HG03342 (cell line): ENCODE measurements around the gene SSH2.

Experiments used
- ATAC-seq: cut with Tn5 transposase; IDR thresholded peaks from one replicate; pipeline ENCODE4 v1.9.1; 2021; ENCODE audit warnings: mild to moderate bottlenecking, moderate library complexity; ENCODE audit not compliant: unreplicated experiment

SSH2 gene

DNA sequence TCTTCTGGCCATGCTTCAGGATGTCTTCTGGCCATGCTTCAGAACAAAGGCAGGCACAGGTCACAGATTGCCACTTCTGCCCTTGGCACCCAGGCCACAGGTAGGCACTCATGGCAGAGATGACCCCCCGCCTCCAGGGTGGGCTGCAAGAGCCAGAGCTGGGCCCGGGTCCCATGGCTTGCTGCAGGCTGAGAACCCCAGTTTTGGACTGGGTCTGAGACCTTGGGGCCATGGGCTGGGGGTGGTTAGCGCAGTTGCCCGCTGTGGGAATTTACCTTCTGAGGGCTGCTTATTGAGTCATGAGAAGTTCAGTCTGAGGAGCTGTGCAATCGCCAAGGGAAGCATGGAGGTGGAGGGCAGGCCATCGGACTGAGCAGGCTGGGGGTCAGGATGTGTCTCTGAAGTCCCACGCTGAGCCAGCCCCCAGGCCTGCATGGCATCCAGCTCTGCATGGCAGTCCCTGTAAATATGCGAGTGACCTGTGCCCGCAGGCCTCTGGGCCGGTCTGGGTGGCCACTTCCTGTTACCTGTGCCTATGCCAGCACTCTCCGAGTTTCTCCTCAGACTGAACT, 335.4 kb downstream of the SSH2 start:
- ATAC-seq: no peak

DNA sequence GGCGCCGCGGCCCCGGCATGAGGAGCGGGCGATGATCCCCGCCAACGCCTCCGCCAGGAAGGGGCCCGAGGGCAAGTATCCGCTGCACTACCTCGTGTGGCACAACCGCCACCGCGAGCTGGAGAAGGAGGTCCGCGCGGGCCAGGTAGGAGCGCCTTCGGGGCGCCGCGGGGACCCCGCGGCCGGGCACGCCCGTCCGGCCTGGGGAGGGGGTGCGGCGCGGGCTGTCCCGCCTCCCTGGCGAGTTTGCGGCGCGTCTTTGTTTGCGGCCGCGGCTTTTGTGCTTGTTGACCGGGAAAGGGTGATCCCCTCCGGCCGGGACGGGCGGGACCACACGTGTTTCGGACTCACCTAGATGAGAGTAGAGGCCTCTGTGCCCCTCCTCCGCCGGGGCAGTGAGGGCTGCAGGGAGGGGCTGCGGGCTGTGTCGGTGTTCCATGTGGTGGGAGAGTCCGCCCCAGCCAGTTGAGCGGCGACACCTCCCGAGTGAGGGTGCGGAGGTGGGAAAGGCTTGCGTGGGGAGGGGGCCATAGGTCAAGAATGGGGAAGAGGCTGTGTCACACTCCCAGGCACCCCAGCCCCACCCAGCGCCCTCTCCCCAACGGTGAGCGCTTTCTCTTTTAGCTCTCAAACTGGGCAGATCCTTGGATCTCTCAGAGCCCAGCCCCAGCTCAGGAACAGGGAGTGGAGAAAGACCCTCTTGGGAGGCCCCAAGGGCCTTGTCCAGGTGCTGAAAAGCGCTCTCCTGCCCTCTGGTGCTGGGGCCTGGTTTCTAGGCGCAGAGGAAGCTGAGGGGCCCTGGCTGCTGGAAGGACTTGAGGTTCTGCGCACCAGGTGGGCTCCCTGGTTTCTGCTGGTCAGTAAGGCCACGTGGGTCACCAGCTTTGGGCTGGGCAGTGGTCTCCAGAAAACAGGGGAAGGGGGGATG, 336.2 kb downstream of the SSH2 start:
- ATAC-seq: no peak

DNA sequence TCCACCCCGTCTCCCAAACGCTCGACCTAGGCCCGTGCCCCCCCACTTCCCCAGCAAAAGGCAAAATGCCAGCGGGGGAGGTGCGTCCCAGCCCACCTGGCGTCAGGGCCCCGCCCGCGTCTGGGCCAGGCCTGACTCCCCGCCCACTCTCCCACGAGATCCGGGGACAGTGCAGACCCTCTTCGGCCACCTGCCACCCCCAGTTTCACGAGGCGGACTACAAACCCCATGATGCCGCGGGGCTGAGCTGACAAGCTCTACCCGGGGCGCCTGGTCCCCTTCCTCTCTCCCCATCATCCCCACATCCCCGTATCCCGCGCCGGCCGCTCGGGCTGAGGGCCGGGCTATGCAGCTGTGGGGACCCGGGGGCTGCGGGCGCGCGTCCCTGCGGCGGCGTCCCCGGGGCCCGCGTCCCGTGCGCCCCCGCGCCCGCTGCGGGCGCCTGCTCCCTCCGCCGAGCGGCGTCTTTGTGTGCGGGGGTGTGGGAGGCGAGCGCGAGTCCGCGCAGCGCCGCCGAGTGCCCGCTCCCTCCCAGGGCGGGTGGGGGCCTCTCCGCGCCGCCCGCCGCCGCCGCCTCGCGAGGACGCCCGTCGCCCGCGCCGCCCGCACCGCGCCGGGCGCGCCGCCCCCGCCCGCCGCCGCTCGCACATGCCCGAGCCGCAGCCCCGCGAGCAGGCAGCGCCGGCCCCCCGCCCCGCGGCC, 337.0 kb downstream of the SSH2 start, which contains the start of gene ANKRD13B:
TSS of gene ANKRD13B (plus strand) at position 283 of the 702 bp plus-strand sequence. CDS start 490 bp downstream, outside the sequence.
- ATAC-seq: no peak

DNA sequence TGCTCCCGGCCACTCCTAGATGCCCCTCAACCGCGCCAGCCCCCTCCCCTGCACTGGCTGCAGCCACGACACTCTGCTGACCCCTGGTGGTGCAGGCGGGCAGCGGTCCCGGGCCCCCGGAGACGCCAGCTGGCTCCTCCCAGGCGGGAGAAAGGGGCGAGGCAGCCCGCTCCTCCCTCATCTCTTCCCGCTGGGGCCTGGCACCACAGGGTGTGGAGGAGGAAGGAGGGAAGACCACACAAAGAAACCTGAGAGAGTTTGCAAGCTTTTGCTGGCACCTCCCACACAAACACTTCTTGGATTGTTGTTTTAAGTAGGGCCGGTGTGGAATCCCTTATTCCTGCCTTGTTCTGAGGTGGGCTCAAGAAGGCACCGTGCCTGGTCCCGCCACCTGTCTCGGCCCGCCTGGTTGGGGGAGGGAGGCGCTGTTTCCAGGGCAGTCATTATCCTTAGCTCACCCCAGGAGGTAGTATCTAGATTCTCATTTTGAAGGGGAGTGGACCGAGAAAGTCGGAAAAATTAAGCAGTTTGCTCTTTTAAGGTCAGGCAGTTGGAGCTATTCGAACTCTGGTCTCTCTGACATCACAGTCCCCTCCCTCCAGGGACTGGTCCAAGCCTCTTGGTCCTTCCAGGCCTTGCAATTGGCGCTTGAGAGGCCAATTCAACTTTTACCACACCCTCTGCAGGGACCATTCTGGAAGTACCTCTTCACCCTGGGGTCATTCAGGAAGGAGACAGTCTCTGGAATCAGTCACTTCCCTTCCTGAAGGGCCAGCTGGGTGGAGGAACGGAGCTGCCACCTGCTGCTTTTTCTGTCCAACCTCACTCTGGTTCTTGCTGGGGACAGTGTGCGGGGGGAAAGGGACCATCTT, 338.1 kb downstream of the SSH2 start:
- peak; percentile 33 for ATAC-seq

DNA sequence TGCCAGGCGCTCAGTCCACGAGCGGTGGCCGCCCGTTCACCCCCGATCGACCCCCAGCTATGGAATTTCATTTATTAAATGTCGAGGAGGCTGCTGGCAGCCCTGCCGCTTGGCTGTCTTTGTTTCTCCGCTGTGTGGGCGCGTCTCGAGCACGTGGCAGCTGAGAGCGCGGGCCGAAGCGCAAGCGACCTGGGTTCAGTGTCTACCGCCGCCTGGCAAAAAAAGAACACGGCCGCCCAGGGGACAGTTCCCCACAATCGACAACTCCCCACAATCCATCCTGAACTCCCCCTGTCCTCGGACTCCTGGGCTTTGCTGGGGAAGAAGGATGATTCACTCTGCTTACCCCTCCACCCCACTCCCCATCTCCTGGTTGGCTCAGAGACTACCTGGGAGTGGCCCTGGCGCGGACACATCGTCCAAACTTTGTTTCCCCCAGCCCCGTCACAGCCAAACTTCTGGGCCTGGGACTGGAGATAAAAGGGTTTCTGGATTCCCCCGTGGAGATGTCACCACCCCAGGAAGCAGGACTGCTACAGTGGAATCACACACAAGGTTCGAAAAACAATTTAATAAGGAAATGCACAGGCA, 338.8 kb downstream of the SSH2 start:
- ATAC-seq: no peak

DNA sequence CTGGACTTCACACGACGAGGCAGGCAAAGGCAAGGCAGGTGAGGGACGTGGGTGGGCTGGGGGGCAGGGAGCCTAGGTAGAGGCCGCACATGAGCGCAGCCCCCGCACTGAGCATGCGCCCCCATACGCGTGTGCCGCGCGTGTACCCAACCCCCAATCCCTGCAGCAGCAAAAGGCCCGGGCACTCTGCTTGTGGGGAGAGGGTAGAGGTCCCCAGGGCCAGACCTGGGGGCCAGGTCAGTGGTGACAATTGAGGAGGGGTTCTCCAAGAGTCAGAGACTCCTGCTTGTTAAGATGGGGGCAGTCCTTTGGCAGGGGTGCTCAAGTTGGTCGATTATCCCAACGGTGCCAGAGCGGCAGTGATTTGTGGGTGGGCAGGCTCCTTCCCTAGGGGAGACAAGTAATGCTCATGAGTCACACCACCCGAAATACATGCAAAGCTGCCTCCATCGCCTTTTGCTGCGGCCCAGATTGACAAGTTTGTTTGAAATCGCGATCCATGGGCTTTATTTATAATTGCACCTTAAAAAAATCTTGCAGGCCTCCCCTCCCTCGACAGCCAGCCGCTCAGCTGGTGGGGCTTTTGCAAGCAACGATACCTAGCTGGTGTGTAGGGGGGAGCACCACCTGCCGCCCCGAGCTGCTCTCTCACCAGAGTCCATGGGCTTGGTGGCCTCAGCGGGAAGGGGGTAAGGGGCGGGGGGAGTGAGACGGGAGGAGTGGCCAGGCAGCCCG, 339.4 kb downstream of the SSH2 start:
- no peak for ATAC-seq

DNA sequence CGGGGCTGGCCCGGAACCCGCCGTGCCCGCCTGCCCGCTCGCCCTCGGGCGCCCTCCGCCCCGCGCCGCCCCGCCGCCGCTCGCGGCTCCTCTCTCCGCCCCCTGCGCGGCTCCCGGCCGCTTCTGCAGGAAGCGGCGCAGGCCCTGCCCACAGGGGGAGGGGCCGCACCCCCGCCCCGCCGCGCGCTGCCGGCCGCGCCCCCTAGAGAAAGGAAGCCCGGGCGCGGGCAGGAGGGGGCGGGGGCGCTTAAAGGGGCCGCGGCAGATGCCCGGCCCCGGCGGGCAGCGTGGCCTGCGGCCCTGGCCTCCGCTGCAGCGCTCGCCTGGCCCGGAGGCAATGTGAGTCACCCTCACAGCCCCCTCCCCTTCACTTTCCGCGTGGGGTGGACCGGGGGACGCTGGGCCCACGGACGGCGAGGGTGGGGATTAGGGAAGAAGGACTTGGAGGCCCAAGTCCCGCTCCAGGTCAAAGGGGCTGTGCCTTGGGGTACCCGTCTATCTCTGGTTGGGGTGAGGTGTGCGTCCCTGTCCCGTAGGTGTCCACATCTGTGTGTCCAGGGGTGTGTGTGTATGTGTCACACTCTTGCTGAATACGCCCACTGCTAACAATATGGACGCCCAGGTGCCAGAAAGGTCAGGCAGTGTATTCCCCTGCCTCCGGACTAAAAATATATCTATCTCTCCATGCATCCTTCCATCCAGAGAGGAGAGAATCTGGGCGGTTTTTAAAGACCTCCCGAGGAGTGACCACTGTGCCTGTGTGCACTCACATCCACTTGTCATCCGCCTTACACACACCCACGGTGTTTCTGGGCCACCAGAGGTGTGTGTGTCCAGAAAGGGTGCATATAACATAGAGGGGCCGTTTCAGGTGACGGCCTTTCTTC, 340.3 kb downstream of the SSH2 start, which contains the start of gene GIT1:
TSS of gene GIT1 (minus strand) at position 125 of the 887 bp plus-strand sequence. CDS start 270 bp downstream, outside the sequence.
- peak; percentile 49 for ATAC-seq

DNA sequence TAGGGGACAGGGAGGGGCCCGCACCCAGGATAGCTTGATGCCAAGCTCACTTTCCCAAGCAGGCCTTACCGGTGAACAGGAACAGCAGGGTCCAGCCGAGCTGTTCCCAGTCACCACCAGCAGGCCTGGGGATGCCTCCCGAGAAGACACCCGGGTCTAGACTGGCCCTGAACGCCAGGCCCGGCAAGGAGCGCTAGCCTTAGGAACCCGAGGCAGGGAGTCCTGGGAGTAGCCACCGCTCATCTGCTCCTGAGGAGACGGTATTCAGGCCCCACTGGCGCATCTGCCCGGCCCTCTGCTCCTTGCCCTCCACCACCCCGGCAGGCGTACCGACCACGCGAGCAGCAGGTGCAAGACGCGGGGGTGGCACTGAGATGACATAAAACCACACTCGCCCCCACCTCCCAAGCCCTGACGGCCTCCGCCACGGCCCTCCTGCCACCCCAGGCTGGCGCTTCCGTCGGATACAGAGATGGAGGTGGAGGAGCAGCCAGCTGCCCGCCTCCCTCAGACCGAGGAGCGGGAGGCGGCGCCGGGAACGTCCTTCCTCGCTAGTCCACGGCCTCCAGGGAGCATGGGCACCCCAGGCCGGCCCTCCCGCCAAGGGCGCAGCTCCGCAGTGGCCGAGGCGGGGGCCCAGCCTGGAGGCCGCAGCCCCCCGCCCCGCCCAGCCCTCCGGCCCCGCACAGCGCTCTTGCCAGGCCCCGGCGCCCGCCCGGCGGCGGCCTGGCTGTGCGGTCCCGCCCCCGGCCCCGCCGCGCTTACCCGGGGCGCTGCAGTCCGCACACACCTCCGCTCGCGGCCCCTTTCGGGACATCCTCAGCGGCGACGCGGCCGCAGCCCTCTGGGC, 341.2 kb downstream of the SSH2 start:
- ATAC-seq: peak; percentile 6

DNA sequence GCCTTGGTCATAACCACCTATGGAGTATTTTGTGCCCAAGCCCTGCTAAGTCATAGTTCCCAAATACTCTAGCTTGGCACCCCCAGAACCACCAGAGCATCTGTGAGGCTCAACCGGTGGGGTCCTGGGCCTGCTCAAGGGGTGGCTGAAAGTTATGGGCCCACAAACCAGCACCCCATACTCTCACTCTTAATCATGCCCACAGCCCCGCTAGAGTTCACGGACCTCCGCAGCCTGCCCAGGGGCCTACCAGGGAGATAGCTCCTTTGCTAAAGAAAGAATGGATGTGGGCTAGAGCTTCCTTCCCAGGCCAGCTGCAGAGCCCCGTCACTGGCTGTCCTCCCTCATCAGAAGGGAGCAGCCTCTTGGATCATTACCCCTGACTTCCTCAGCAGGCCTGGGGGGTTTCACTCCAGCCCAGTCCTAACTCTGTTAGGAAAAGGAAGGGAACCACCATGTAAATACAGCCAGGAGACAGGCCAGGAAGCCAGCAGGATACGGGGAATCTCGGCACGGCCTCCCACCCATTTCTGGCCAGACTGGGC, 341.9 kb downstream of the SSH2 start:
- ATAC-seq: no peak

DNA sequence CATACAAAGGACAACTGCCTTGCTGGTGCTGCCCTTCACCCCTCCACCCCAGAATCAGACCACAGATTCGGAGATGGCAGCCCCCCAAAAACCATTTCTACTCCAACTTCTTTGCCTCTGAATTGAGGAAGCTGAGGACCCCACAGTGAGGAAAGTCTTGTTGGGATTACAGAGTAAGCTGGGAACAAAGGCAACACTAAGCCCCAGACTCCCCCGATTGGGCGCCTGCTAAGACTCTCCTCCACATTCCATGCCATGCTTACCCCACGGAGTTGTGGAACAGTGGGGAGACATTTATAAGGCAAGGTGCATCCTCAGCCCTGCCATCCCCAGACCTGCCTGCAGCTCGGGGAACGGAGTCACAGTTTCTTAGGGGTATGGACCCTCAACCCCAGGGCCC, 342.4 kb downstream of the SSH2 start:
- ATAC-seq: no peak

DNA sequence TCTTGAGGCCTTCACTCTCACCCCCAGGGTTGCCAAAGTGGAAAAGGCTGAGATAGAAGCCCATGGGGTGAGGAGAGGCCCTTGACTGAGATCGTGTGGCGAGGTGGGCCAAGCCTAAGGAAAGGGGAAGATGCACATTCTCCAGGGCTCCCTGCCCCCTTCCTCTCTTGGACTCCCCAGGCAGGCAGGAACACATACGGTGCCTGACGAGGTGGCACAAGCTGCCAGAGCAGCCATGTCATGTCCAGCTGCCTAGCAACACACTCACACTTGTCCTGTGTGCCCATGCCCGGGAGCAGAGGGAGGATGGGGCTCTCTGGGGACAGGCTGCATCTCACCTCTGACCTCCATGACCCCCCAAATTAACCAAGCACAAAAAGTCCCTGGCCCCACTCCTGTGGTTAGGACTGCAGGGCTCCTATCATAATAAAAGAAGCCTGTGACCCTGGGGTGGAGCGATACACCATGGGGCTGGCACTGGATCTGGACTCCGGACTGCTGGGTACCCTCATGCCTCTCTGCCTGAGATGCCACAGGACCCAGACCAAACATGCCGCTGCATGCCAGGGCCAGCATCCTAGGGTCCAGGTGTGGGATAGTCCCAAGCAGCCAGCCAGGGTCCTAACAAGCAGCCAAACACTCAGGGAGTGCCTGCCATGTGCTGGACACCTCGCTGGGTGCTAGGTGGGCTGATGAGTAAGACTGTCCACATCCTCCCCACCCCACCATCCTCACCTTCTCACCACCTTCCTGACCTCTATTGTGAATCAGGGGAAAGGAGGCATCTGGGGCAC, 343.2 kb downstream of the SSH2 start:
- ATAC-seq: no peak

DNA sequence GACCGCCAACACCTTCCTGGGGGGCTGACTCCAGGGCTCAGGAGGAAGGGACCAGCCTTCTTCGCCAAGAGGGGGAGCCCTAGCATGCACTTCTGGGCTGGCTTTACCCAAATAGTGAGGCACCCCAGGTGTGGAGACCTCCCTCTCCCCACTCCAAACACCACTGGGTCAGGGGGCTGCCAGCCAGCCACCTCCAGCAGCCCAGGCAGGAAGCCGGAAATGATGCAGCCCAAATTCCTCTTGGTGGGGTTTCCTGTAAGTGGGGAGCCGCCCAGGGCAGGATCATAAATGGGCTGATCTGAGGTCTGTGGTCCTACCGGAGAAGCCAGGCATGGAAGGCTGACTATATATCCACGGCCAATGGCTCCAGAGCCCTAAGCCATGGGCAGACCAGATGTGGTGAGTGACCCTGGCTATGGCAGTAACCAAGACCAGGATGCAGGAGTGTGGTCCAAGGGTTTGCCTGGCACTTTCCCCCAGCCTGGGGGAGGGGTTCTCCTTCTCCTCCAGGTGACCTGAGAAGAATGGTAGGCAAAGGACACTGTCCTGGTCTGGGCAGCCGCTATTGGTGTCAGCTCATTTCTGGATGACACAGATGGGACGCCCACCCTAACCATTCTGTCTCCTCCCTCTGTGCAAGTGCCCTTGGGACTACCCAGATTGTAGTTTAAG, 344.8 kb downstream of the SSH2 start:
- no peak for ATAC-seq

DNA sequence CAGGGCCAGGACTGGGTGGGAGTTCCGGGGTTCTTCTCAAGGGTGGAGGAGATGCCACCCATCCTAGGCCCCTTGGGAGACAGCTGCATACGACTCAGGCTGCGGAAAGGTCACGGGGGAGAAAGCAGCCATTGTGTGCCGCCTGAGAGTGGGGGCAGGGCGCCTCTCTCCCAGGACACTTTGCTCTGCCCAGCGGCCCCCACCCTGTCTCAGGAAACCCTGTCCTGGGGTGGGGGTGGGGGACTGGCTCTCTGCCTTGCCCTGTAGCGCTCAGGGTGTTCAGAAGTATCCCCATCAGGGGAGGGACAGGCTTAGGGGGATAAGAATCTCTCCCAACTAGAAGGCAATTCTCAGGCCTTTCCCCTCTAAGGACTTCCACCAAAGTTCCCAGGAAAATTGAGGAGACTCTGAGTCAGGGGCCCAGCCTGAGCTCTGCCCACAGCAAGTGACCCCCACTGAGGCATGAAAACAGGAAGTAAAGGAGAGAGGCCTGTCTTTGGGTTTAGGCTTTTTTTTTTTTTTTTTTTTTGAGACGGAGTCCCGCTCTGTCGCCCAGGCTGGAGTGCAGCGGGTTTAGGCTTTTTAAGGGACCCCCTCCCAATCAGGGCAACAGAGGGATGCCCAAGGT, 345.5 kb downstream of the SSH2 start:
- no peak for ATAC-seq

DNA sequence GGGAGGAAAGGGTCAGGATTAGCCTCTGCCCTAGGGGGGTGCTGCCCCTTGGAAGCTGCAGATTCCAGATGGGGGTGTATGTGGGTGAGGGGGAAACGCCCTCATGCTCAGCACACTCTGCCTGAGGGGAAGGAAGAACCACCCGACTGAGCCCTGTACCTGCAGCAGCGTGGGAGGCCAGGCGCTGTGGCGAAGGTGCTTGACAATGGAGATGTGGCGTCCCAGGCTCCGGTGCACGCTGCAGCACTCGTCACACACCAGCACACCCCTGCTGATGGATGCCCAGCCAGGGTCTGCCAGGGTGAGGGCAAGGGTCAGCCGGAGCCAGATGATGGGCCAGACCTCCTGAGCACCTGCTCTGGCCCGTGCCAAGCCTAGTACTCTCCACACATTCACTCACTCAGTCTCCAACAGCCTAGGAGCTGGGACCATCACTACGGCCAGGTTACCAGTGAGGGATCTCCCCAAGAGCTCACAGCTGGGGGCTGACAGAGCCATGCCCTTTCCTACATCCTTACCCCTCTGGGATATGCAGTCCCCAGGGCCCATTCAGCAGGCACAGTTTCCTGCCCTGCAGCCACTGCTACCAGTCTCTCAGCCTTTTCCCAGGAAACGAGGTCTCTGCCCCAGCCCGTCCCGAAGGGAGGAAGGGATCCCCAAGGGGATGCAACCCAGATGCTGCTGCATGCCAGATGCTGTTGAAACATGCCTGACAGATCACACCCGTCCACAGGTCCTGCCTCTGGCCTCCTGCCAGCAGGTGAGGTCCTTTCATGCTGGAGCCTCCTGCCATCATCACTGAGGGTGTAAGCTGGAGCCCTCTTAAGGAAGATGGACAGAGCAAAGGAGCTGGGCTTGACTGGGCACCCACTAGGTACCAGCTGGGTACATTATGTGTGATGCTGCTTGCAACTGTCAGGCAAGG, 346.4 kb downstream of the SSH2 start:
- ATAC-seq: no peak
